Endothelial cell of umbilical vein (primary cell): ENCODE results near the gene LCLAT1. TPM values are rescaled to one million over a fixed set of nuclear protein-coding genes. Genes with fewer than 3 reads are reported as not detected.

Experiments used
- BruUV-seq: library from RNA; stranded (reverse); fragments of 400-500 nt; replicated peaks from 2 replicates; lab custom pipeline; 2021; lab: Mats Ljungman, UMichigan
- CTCF ChIA-PET: fragments of 300-600, 350-600 bp; sonication (Branson Sonifier 250); formaldehyde crosslinking; loops from one replicate; lab custom pipeline; 2021; ENCODE audit warnings: antibody characterized with exemption, inconsistent platforms; lab: Charles Lee
- POLR2A ChIA-PET: fragments of 300-600, 350-600 bp; sonication (Branson Sonifier 250); formaldehyde crosslinking; loops from one replicate; lab custom pipeline; 2021; ENCODE audit warnings: antibody characterized with exemption, inconsistent platforms; lab: Charles Lee
- DNase-seq: peaks from one replicate; pipeline ENCODE4 v3.0.0-alpha.2; 2011; ENCODE audit warnings: low read depth, low spot score
- FAIRE-seq: peaks from 2 replicates; lab custom pipeline; 2011; peaks lifted over from hg19 to GRCh38; lab: Jason Lieb, UNC
- H2AFZ ChIP-seq: 2 replicates; pipeline ENCODE4 v1.6.0; 2012; ENCODE audit warnings: low read depth, low read length, control low read depth, inconsistent platforms
- H3K27ac ChIP-seq: 2 replicates; pipeline ENCODE4 v1.5.1; 2011; ENCODE audit warnings: low read depth, mild to moderate bottlenecking, control low read depth, low read length, moderate library complexity; ENCODE audit not compliant: insufficient read depth
- H3K27me3 ChIP-seq, 2 experiments: 2 replicates each; pipeline versions ENCODE4 v1.6.0 to v1.6.1; 2011; ENCODE audit warnings: low read length in 2 of 2, mixed read lengths in 1 of 2; ENCODE audit not compliant: control insufficient read depth in 2 of 2, insufficient read depth in 2 of 2
- H3K36me3 ChIP-seq, 2 experiments: 2 replicates in 1 of 2; 3 replicates in 1 of 2; pipeline ENCODE4 v1.5.1; 2011; ENCODE audit warnings: low read length in 2 of 2, mild to moderate bottlenecking in 1 of 2, moderate library complexity in 1 of 2; ENCODE audit not compliant: control insufficient read depth in 2 of 2, insufficient read depth in 2 of 2; ENCODE audit errors: extremely low read depth in 1 of 2
- H3K4me1 ChIP-seq: 3 replicates; pipeline ENCODE4 v1.5.1; 2011; ENCODE audit warnings: mild to moderate bottlenecking, low read length; ENCODE audit not compliant: control insufficient read depth, insufficient read depth; ENCODE audit errors: extremely low read depth
- H3K4me2 ChIP-seq: 2 replicates; pipeline ENCODE4 v1.6.1; 2011; ENCODE audit warnings: low read length, control low read depth, mixed read lengths; ENCODE audit not compliant: insufficient read depth
- H3K4me3 ChIP-seq, 3 experiments: fragments of 200-600 bp in 1 of 3; sonication (generic), shearing (Covaris generic) in 1 of 3; replicated peaks in 1 of 3; 2 replicates each; pipeline ENCODE4 v1.5.1; 2011 to 2016; ENCODE audit warnings: control low read depth in 3 of 3, low read length in 3 of 3, mild to moderate bottlenecking in 2 of 3, inconsistent platforms in 1 of 3, low read depth in 1 of 3, moderate library complexity in 1 of 3; ENCODE audit not compliant: insufficient read depth in 1 of 3
- H3K79me2 ChIP-seq: 2 replicates; pipeline ENCODE4 v1.6.0; 2012; ENCODE audit warnings: low read length, inconsistent platforms; ENCODE audit not compliant: control insufficient read depth, insufficient read depth
- H3K9ac ChIP-seq: replicated peaks from 2 replicates; pipeline ENCODE3; 2011; ENCODE audit warnings: low read length, control low read depth; ENCODE audit not compliant: insufficient read depth; ENCODE audit errors: extremely low read depth
- H3K9me1 ChIP-seq: replicated peaks from 3 replicates; pipeline ENCODE4 v1.6.0; 2011; ENCODE audit warnings: mild to moderate bottlenecking, low read length; ENCODE audit not compliant: control insufficient read depth, insufficient read depth; ENCODE audit errors: extremely low read depth
- H3K9me3 ChIP-seq: replicated peaks from 2 replicates; pipeline ENCODE4 v1.5.1; 2012; ENCODE audit warnings: low read length, inconsistent platforms; ENCODE audit not compliant: control insufficient read depth, insufficient read depth
- H4K20me1 ChIP-seq: replicated peaks from 2 replicates; pipeline ENCODE3; 2011; ENCODE audit warnings: mild to moderate bottlenecking, low read length; ENCODE audit not compliant: control insufficient read depth, insufficient read depth; ENCODE audit errors: extremely low read depth
- CTCF ChIP-seq, 2 donors: IDR thresholded peaks; 1 replicate in 1 of 2; 2 replicates in 1 of 2; pipeline ENCODE4 v1.5.1; 2011; ENCODE audit warnings: low read length in 2 of 2, mild to moderate bottlenecking in 2 of 2, moderate library complexity in 2 of 2, control low read depth in 1 of 2, inconsistent platforms in 1 of 2, low read depth in 1 of 2; ENCODE audit not compliant: insufficient read depth in 1 of 2; ENCODE audit errors: extremely low read depth in 1 of 2
- EZH2 ChIP-seq: IDR thresholded peaks from 2 replicates; pipeline ENCODE4 v1.6.1; 2012; ENCODE audit warnings: borderline replicate concordance, low read depth, mild to moderate bottlenecking, moderate library complexity, low read length, inconsistent platforms; ENCODE audit not compliant: severe bottlenecking
- FOS ChIP-seq: IDR thresholded peaks from 2 replicates; pipeline ENCODE4 v1.6.1; 2011; ENCODE audit warnings: mild to moderate bottlenecking, low read length, moderate library complexity, borderline replicate concordance; ENCODE audit not compliant: insufficient read depth
- GATA2 ChIP-seq: IDR thresholded peaks from 2 replicates; pipeline ENCODE4 v1.7.0; 2011; ENCODE audit warnings: low read depth, mild to moderate bottlenecking, moderate library complexity, mixed read lengths, low read length; ENCODE audit not compliant: insufficient read length, insufficient read depth
- JUN ChIP-seq: IDR thresholded peaks from 2 replicates; pipeline ENCODE4 v1.6.1; 2011; ENCODE audit warnings: borderline replicate concordance, low read depth; ENCODE audit not compliant: insufficient read length, insufficient read depth
- MAX ChIP-seq: IDR thresholded peaks from 2 replicates; pipeline ENCODE4 v1.6.1; 2011; ENCODE audit not compliant: insufficient read depth, insufficient read length
- MYC ChIP-seq: IDR thresholded peaks from one replicate; pipeline ENCODE4 v1.6.1; 2011; ENCODE audit warnings: mild to moderate bottlenecking, low read depth, low read length
- POLR2A ChIP-seq: IDR thresholded peaks from 2 replicates; pipeline ENCODE4 v1.6.1; 2012; ENCODE audit warnings: low read depth, mild to moderate bottlenecking, control low read depth, low read length
- POLR2AphosphoS5 ChIP-seq: IDR thresholded peaks from 2 replicates; pipeline ENCODE4 v1.6.1; 2012; ENCODE audit warnings: low read depth, mild to moderate bottlenecking, control low read depth, low read length, moderate library complexity; ENCODE audit not compliant: insufficient read depth
- dilution Hi-C: fragments of 300-500 bp; cut with MboI; formaldehyde crosslinking; loops from one replicate; pipeline ENCODE4 v1.15.0; 2019; ENCODE audit warnings: low sequenced_read_pairs; ENCODE audit not compliant: extremely low pct_ligation_motif_present
- intact Hi-C: fragments of 100-400 bp; cut with micrococcal nuclease; formaldehyde crosslinking; loops from one replicate; pipeline ENCODE4 v1.10.0; 2022
- polyA plus RNA-seq, 4 experiments: library from polyadenylated mRNA; depleted of rRNA in 3 of 4; stranded (reverse) in 3 of 4; unstranded in 1 of 4; fragments of >200 nt; gene quantifications; 2 replicates each; pipeline versions ENCODE4 v1.2.1 to v1.2.3, GENCODE V29; 2011 to 2012; ENCODE audit warnings: missing spikeins in 1 of 4
- total RNA-seq: library from RNA; stranded (reverse); gene quantifications from 2 replicates; pipeline ENCODE4 v1.2.3, GENCODE V29; 2021

Gene LCLAT1
- total and polyA plus RNA-seq, 2 donors (not counting 3 experiments of a cell fraction or from before 2014, with no cell fraction given): 6.1 to 20.8 TPM

- no peaks in the 10 kb centered on the region for H4K20me1 ChIP-seq
- no peaks in the 10 kb centered on the region for H3K79me2 ChIP-seq
- intact Hi-C loops: no loop called here
- H3K27ac ChIP-seq: no peak overlapping the region
- H3K9ac ChIP-seq: no peak overlapping the region
- FAIRE-seq (no peak), DNase-seq (no peak)
- ChIA-PET POLR2A (no interaction called here), CTCF (no interaction called here)
- no peaks in the 10 kb centered on the region for H3K27me3 ChIP-seq
- H2AFZ ChIP-seq: no peak overlapping the region
- H3K9me3 ChIP-seq: no peaks in the 10 kb centered on the region
- H3K4me2 ChIP-seq: no peak overlapping the region
- dilution Hi-C loops: no loop called here
- peaks cover 0 to 2% of the 10 kb centered on the region in 2 experiments for H3K36me3 ChIP-seq
- H3K4me1 ChIP-seq: no peaks in the 10 kb centered on the region
- BruUV-seq: no TSS peak
- no peaks in the 10 kb centered on the region for H3K9me1 ChIP-seq
- H3K4me3 ChIP-seq: no peak overlapping the region
- no peak for TF ChIP-seq POLR2AphosphoS5
- no peak for TF ChIP-seq CTCF (IDR thresholded peaks at IDR 0.05; ENCODE audit: extremely low read depth in 1 of 2, insufficient read depth in 1 of 2, low read depth in 1 of 2, low read length in 2 of 2)
- TF ChIP-seq MYC: no peak
- TF ChIP-seq JUN: no peak
- no peak for TF ChIP-seq EZH2
- no peak for TF ChIP-seq MAX
- TF ChIP-seq GATA2: no peak
- no peak for TF ChIP-seq FOS
- no peak for TF ChIP-seq POLR2A
Observed at GRCh38 chr2:30643674-30644073, 196.6 kb downstream of the LCLAT1 start.
